HUES6 (cell line): ENCODE results near the gene UBE3B.

Experiments used
- H3K27ac ChIP-seq: 2 replicates; pipeline ENCODE4 v1.7.0; 2013; ENCODE audit warnings: low read depth, mild to moderate bottlenecking, low read length, inconsistent platforms
- H3K27me3 ChIP-seq: 2 replicates; pipeline ENCODE4 v1.6.1; 2013; ENCODE audit warnings: low read length; ENCODE audit not compliant: control insufficient read depth, insufficient read depth
- H3K36me3 ChIP-seq: 2 replicates; pipeline ENCODE4 v1.6.1; 2013; ENCODE audit warnings: low read length; ENCODE audit not compliant: control insufficient read depth, insufficient read depth
- H3K4me1 ChIP-seq: 2 replicates; pipeline ENCODE4 v1.6.1; 2013; ENCODE audit warnings: low read length; ENCODE audit not compliant: control insufficient read depth, insufficient read depth
- H3K4me3 ChIP-seq: 2 replicates; pipeline ENCODE4 v1.5.1; 2013; ENCODE audit warnings: low read depth, low read length
- H3K9ac ChIP-seq: one replicate; pipeline ENCODE4 v1.6.1; 2013; ENCODE audit warnings: mild to moderate bottlenecking, low read length
- H3K9me3 ChIP-seq: 2 replicates; pipeline ENCODE4 v1.6.1; 2013; ENCODE audit warnings: low read depth, low read length; ENCODE audit not compliant: control insufficient read depth, insufficient read depth

UBE3B gene

GRCh38 chr12:109450980-109451379, 26.5 kb upstream of the UBE3B start:
- no peak overlapping the region for H3K27ac ChIP-seq
- H3K4me3 ChIP-seq, result no peak overlapping the region
- H3K36me3 ChIP-seq, result peaks cover 98% of the 10 kb centered on the region
- no peaks in the 10 kb centered on the region for H3K27me3 ChIP-seq
- no peaks in the 10 kb centered on the region for H3K4me1 ChIP-seq
- no peaks in the 10 kb centered on the region for H3K9me3 ChIP-seq
- H3K9ac ChIP-seq, result no peak overlapping the region

GRCh38 chr12:109451400-109451799, 26.0 kb upstream of the UBE3B start:
- H3K9ac ChIP-seq, result no peak overlapping the region
- H3K27ac ChIP-seq, result no peak overlapping the region
- H3K9me3 ChIP-seq, result no peaks in the 10 kb centered on the region
- H3K4me3 ChIP-seq, result no peak overlapping the region
- no peaks in the 10 kb centered on the region for H3K4me1 ChIP-seq
- H3K36me3 ChIP-seq, result peaks cover 100% of the 10 kb centered on the region
- no peaks in the 10 kb centered on the region for H3K27me3 ChIP-seq

- H3K36me3 ChIP-seq, result peaks cover 100% of the 10 kb centered on the region
- H3K9ac ChIP-seq, result no peak overlapping the region
- H3K4me1 ChIP-seq, result peaks cover 3% of the 10 kb centered on the region
- no peak overlapping the region for H3K4me3 ChIP-seq
- no peak overlapping the region for H3K27ac ChIP-seq
- H3K9me3 ChIP-seq, result no peaks in the 10 kb centered on the region
- no peaks in the 10 kb centered on the region for H3K27me3 ChIP-seq
Measured at GRCh38 chr12:109452489-109452888, 24.9 kb upstream of the UBE3B start.

GRCh38 chr12:109455706-109456105, 21.7 kb upstream of the UBE3B start:
- H3K9me3 ChIP-seq, result no peaks in the 10 kb centered on the region
- H3K4me1 ChIP-seq, result peaks cover 35% of the 10 kb centered on the region
- H3K9ac ChIP-seq, result no peak overlapping the region
- H3K27me3 ChIP-seq, result no peaks in the 10 kb centered on the region
- no peak overlapping the region for H3K27ac ChIP-seq
- peaks cover 81% of the 10 kb centered on the region for H3K36me3 ChIP-seq
- no peak overlapping the region for H3K4me3 ChIP-seq

- Histone ChIP-seq H3K9ac (peak overlapping the region; percentile 84), H3K27ac (peak overlapping the region; percentile 82), H3K4me1 (peaks cover 59% of the 10 kb centered on the region), H3K27me3 (no peaks in the 10 kb centered on the region), H3K4me3 (peak overlapping the region; percentile 37; the same call in 1 of the 2 replicates), H3K9me3 (no peaks in the 10 kb centered on the region), H3K36me3 (peaks cover 57% of the 10 kb centered on the region)
Measured at GRCh38 chr12:109458086-109458485, 19.3 kb upstream of the UBE3B start.

- Histone ChIP-seq H3K9me3 (no peaks in the 10 kb centered on the region), H3K9ac (peak overlapping the region; percentile 84), H3K27me3 (no peaks in the 10 kb centered on the region), H3K27ac (peak overlapping the region; percentile 82), H3K4me1 (peaks cover 66% of the 10 kb centered on the region), H3K4me3 (peak overlapping the region; percentile 37), H3K36me3 (peaks cover 50% of the 10 kb centered on the region)
Measured at GRCh38 chr12:109458771-109459208, 18.6 kb upstream of the UBE3B start.

- H3K27me3 ChIP-seq, result no peaks in the 10 kb centered on the region
- H3K4me1 ChIP-seq, result peaks cover 70% of the 10 kb centered on the region
- H3K4me3 ChIP-seq, result peak overlapping the region; percentile 37
- H3K27ac ChIP-seq, result peak overlapping the region; percentile 82
- peaks cover 45% of the 10 kb centered on the region for H3K36me3 ChIP-seq
- H3K9ac ChIP-seq, result peak overlapping the region; percentile 84
- H3K9me3 ChIP-seq, result no peaks in the 10 kb centered on the region
Measured at GRCh38 chr12:109459247-109459646, 18.2 kb upstream of the UBE3B start.

- Histone ChIP-seq H3K4me3 (no peak overlapping the region), H3K9ac (peak overlapping the region; percentile 77), H3K27me3 (no peaks in the 10 kb centered on the region), H3K4me1 (peaks cover 83% of the 10 kb centered on the region), H3K27ac (peak overlapping the region; percentile 94; the same call in 1 of the 2 replicates), H3K9me3 (no peaks in the 10 kb centered on the region), H3K36me3 (peaks cover 40% of the 10 kb centered on the region)
Measured at GRCh38 chr12:109460538-109460937, 16.9 kb upstream of the UBE3B start.

- Histone ChIP-seq H3K27ac (peak overlapping the region; percentile 94; the same call in 1 of the 2 replicates), H3K4me1 (peaks cover 89% of the 10 kb centered on the region), H3K4me3 (no peak overlapping the region), H3K36me3 (peaks cover 40% of the 10 kb centered on the region), H3K27me3 (no peaks in the 10 kb centered on the region), H3K9me3 (no peaks in the 10 kb centered on the region), H3K9ac (peak overlapping the region; percentile 77)
Measured at GRCh38 chr12:109461049-109461845, 16.2 kb upstream of the UBE3B start.

- peak overlapping the region; percentile 94 for H3K27ac ChIP-seq
- H3K27me3 ChIP-seq, result no peaks in the 10 kb centered on the region
- H3K4me3 ChIP-seq, result 0 out of 2 replicates have a peak overlapping the region, but pooled peaks have one; percentile 7
- no peaks in the 10 kb centered on the region for H3K9me3 ChIP-seq
- peaks cover 40% of the 10 kb centered on the region for H3K36me3 ChIP-seq
- peaks cover 94% of the 10 kb centered on the region for H3K4me1 ChIP-seq
- peak overlapping the region; percentile 77 for H3K9ac ChIP-seq
Measured at GRCh38 chr12:109461846-109462756, 15.3 kb upstream of the UBE3B start.
